HG03280 (cell line): ENCODE data around the gene PPP2CA.
"Not testable (repeated sequence)": the region's sequence is repeated elsewhere in the genome, so short reads cannot be mapped to it uniquely, and the experiment has no call there.

Experiments
- ATAC-seq: cut with Tn5 transposase; IDR thresholded peaks from one replicate; pipeline ENCODE4 v1.9.1; 2021; ENCODE audit warnings: mild to moderate bottlenecking, moderate library complexity; ENCODE audit not compliant: unreplicated experiment

Gene PPP2CA

DNA sequence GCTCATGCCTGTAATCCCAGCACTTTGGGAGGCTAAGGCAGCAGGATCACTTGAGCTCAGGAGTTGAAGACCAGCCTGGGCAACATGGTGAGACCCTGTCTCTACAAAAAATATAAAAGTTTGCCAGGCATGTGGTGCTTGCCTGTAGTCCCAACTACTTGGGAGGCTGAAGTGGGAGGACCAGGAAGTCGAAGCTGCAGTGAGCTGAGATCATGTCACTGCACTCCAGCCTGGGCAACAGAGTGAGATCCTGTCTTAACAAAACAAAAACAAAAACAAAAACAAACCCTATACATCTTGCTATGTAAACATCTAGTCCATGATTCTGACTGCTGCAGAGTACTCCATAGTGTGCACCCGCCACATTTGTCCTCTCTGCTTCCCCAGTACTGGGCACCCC, 19.8 kb upstream of the PPP2CA start:
- no peak for ATAC-seq

DNA sequence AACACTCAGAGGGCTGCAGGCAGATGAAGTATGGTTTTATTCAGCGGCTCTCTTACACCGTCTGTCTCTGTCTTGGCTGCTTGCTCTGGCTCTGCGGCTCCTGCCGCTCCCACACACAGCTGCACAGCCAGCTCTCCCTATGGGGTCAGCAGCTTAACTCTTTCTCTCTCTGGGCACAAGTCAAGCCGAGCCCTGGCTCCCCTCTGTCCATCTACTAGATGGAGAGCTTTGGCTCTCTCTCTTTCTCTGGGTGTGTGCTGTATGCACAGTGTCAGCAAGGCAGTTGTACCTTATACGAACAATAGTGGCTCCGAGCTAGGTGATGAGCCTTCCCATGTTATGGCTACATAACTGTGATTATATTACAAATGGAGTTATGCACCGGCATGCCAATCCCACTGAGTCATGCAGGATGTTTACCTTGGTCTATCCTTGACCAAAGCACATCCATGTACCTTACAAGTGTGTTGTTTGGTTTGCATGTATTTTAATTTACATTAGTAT, 19.3 kb upstream of the PPP2CA start:
- ATAC-seq, result no peak

DNA sequence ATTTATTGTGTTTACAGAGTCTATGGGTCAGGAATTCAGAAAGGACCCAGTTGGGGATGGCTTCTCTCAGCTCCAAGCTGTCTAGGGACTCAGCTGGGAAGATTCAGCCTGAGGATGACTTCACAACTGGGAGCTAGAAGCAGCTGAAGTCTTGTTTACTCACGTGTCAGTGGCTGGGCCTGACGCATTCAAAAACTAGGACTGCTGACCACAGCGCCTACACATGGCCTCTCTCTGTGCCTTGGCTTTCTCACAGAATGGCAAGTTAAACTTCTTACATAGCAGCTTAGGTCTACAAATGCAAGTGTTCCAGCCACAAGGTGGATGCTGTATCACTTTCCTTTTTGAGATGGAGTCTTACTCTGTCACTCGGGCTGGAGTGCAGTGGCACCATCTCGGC, 16.3 kb upstream of the PPP2CA start:
- ATAC-seq, result no peak

DNA sequence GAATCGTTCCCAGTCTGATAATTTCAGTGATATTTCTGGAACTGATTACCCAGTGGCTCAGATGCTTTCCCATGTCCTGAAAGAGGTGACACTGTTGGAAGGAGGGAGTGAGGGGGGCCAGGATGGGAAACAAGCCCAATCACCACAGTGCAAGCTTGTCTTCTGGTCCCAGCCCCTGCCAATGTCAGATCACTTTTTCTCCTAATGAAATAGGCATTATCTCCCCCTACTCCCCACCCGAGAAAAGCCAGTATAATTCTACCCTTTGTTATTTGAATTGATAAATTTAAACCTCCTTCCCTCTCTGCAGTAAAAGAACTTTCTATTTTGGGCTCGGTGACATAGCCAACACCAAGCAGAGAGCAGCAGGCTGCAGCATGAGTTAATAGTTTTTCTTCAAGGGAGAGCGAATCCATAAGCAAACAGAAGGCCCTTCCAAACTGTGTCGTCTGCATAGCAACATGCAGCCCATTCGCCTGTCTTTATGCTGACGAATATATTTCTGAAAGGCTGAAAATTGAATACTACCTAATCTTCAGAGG, 14.6 kb upstream of the PPP2CA start:
- no peak for ATAC-seq

DNA sequence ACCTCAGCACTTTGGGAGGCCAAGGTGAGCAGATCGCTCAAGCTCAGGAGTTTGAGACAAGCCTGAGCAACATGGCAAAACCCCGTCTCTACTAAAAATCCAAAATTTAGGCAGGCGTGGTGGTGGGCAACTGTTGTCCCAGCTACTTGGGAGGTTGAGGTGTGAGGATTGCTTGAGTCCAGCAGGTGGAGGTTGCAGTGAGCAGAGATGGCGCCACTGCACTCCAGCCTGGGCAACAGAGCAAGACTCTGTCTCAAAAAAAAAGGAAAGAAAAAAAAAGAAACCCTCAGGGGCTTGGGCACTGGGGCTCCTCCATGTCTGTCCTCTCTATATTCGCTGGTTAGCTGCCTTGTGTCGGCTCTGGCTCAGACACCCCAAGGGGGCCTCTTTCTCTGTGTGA, 10.9 kb upstream of the PPP2CA start:
- ATAC-seq, result no peak

DNA sequence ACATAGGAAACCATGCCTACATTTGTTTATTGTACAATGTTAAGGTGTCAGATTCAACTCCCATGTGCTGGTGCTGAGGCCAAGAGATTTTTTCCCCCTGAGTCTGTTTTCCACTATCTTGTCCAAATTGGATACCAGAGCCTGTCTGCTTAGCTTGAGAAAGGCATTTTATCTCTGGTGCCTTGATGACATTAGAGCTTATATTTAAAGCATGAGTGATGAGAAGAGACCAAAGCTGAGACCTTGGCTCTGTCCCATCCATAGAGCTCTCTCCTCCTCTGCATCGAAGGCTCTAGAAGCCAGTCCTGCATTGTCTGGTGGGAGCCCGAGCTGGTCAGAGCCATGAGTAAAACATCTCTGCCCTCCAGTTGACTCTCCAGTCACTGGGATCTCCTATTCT, 10.4 kb upstream of the PPP2CA start:
- ATAC-seq, result no peak

DNA sequence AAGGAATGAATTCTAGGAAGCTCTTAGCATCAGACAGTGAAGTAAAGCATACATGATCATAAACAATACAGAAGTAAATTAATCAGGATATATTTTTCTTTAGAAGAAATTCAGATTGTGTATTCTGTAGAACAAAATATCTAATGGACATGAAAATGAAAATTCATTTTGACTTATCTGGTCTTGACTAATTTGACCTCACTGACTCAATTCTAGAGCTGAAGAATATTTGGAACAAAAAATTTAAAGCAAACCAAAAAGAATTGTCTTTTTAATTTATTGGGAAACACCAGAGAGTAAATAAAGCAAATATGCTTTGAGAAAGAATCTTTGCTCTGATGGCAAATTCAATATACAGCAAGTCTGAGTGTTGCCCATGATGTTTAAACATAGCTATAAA, 2.8 kb upstream of the PPP2CA start:
- no peak for ATAC-seq

DNA sequence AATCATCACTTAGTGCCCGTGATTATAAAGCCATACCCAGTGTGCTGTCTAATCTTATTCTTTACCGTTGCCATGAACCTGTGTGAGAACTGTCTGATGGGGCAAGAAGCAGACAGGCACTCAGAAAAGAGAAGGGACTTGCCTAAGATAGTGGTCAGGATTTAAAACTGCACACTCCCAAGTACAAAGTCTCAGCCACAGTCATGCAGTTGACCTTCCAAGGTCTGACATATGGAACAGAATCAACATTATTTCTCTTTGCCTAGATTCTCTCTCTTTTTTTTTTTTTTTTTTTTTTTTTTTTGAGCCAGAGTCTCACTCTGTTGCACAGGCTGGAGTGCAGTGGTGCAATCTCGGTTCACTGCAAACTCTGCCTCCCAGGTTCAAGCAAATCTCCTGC, 1.9 kb upstream of the PPP2CA start:
- no peak for ATAC-seq

DNA sequence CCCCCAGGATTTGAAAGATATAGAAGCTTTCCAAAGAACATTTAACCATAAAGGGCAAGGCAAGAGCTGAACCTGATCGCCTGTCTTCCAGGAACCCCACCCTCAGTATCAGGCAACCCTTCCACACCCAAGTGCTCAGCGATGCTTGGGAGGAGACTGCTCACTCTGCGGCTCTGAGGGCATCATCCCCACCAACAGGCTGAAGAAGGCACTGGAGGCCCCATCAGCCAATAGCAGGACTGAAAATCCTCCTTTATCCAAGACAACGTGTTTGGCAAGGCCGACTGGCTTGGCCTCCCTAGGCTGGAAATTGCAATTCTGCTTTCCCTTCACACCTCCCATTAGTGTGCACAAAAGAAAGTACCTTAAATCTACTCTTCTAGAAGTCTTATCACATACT, 1.4 kb upstream of the PPP2CA start:
- ATAC-seq, result no peak

DNA sequence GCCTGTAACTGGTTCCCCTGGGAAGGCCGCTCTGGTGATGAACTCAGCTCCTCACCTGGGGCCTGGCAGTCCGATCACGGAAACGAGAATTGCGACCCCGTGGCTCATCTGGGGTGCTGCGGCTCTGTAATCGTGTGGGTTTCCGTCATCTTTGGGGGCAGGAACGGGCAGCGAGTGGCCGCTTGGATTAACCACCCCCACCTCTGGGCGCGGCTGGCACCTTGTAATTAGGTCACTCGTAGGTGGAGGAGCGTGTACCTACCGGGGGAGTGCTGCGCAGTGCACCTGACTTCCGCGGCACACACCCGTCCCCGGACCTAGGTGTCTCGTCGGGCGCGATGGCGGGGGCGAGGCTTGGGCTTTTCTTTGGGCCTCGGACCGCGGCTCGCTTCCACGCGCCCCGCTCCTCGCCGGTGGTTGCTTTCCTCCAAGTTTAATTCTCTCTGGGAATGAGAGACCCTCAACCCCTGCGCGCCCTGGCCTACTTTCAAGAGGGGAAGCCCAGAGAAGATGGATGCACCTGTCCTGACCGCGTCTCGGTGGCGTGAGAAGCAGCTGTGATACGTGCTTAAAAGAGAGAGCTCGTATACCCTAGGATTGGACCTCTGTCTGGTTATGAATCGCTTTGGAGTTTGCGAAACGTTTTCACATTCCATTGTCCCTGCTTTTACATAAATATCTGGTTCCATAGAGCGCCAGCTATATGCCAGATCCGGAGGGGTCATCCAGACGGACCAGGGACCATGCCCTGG, 744 bp upstream of the PPP2CA start:
- no peak for ATAC-seq

DNA sequence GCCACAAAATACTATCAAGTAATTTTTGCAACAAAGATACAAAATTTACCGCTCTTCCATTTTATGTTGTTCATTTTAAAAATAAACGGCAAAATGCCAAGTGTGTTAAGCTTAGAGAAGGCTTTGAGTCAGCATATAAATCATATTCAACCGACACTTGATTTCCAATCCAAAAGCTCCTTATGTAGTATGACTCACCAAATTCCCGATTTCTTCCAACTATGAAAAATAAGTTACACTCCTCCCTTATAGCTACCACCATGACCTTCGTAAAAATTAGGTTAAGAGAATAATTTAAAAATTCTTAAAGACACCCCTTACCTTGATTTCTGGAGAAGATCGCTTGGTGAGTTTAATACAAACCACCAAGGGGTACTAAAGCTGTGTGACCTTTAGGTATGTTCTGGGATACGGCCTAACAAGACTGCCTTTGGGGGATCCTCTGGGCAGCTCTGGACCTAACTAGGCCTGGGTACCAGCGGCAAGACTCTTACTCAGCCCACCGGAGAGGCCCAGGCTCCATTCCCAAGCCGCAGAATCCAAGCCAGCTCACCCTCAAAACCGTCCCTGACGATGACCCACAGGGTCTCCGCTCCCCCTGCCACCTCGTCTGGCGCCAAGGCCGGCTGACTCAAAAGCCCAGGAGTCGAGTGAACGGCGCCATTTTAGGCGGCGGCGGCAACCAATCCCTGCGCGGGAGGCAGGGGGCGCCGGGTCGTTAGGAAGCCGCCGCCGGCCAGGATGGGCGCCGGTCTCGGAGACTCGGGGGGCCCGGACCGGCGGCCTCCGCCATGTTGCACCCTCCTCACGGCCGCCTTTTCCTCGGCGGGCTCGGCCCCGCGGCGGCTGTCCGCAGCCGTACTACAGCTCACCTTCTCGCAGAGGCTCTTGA, 739 bp downstream of the PPP2CA start:
- peak; percentile 30 for ATAC-seq

DNA sequence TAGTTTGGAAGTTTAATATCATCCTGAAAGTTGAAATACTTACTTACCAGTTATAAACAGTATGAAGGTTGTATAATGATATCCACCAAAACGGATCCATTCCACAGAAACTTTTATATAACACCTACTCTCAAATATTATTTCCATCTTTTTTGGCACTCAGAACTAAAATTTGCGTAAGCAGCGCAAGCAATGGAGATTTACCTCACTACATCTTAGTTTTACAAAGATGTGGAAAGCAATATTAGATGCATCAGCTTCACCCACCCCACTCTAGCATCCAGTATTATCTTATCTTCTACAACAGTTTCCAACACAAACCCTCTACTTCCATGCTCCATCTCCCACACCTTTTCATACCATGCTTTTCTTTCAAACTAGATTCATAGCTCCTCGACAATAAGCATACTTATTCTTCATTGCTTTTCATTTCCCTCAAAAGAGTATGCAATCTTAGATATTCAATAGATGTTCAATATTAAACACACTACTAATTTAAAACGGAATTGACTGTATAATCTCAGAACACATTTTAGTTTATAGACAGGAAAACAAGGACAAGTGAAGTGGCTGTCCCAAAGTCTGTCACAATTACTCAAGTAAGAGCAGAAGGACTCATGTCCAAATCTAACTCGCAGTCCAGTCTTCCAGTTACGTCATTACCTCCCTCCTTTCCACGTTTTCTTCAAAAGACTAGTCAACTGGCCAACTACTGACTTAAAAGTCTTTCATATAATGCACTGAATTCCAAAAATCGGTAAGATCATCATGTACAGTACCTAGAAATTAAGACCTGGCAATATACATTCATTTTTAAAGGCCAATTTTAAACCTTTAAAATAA, 2.2 kb downstream of the PPP2CA start:
- no peak for ATAC-seq

DNA sequence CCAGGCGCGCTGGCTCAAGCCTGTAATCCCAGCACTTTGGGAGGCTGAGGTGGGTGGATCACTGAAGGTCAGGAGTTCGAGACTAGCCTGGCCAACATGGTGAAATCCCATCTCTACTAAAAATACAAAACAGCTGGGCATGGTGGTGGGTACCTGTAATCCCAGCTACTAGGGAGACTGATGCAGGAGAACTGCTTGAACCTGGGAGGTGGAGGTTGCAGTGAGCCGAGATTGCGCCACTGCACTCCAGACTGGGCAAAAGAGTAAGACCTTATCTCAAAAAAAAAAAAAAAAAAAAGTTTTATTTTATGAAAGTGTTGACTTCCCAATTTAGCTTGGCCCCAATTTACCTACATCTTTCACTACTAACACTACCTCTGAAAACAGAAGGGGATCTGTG, 4.2 kb downstream of the PPP2CA start:
- not testable (repeated sequence) for ATAC-seq

DNA sequence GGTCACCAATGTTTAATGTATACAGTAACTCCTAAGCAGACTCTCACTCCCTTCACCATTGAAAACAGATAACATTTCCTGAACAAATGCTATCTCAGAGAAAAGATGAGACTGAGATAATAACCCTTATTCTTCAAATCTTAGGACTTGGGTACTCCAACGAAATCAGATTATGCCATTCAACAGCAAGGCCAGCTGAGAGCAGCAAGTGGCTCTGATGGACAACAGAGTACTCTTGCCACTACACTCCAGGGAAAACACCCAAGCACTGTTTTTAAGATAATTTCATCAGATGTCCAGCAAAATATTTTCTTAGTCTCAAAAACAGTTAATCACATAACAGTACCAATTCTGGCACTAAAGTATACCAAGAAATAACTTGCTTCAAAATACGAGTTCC, 10.1 kb downstream of the PPP2CA start:
- ATAC-seq, result no peak

DNA sequence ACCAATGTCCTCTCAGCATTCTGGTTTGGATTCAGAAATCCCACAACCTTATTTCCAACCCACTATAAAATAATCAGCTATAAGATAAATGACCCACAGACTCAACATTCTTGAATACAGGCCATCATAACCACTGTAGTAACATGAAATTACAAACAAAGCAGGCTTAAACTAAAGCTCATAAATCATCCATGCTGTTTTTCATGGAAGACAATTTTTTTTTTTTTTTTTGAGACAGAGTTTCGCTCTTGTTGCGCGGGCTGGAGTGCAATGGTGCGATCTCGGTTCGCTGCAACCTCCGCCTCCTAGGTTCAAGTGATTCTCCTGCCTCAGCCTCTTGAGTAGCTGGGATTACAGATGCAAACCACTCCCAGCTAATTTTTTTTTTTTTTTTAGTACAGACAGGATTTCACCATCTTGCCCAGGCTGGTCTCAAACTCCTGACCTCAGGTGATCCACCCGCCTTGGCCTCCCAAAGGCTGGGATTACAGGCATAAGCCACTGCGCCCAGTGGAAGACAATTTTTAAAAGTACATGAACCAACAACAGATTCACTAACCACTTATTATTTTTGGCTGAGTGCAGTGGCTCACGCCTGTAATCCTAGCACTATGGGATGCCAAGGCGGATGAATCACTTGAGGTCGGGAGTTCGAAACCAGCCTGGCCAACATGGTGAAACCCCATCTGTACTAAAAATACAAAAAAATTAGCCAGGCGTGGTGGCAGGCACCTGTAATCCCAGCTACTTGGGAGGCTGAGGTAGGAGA, 14.4 kb downstream of the PPP2CA start:
- ATAC-seq, result not testable (repeated sequence)

DNA sequence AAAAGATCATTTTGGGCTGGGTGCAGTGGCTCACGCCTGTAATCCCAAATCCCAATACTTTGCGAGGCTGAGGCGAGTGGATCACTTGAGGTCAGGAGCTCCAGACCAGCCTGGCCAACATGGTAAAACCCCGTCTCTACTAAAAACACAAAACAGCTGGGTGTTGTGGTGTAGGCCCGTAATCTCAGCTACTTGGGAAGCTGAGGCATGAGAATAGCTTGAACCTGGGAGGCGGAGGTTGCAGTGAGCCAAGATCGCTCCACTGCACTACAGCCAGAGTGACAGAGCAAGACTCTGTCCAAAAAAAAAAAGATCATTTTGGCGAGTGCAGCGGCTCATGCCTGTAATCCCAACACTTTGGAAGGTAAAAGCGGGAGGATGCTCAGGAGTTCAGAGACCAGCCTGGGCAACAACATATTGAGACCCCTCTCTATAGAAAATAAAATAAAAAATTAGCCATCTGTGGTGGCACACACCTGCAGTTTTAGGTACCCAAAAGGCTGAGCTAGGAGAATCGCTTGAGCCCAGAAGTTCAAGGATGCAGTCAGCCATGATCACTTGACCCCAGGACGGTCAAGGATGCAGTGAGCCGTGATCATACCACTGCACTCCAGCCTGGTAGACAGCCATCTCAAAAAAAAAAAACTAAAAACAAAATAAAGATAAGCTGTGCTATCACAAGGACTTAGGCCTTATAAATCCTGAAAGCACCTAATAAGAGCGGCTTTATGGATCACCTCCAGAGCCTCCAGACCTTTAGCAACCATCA, 16.2 kb downstream of the PPP2CA start:
- no peak for ATAC-seq

DNA sequence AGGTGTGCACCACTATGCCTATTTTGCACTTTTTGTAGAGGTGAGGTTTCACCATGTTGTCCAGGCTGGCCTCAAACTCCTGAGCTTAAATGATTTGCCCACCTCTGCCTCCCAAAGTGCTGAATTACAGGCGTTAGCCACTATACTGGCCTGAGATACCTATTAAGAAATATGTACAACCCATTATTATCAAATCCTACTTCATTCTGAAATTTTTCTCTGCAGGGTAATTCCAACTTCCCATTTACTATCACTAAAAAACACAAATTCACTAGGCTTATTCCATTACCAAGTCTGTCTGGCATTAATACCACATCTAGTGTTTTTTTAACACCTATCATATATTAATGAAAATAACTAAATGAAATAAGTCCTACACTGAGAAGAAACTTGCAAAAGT, 18.2 kb downstream of the PPP2CA start:
- no peak for ATAC-seq

DNA sequence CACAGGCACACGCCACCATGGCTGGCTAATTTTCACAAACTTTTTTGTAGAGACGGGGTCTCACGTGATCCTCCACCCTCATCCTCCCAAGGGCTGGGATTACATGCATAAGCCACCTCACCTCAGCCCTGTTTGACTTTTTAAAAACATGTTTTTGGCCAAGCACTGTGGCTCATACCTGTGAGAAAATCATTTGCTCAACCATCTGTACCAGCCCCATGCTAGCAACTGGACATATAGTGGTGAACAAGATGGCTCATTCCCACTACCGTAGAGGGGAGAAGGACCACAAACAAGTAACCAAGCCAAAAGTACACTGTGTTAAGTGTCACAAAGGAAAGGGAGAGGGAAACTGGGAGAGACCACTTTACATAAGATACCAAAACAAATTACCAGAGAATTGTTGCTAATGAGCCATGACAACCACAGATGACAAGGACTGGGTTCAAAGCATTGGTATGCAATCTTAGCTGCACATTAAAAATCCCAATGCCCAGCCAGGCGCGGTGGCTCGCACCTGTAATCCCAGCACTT, 19.2 kb downstream of the PPP2CA start:
- ATAC-seq, result no peak

DNA sequence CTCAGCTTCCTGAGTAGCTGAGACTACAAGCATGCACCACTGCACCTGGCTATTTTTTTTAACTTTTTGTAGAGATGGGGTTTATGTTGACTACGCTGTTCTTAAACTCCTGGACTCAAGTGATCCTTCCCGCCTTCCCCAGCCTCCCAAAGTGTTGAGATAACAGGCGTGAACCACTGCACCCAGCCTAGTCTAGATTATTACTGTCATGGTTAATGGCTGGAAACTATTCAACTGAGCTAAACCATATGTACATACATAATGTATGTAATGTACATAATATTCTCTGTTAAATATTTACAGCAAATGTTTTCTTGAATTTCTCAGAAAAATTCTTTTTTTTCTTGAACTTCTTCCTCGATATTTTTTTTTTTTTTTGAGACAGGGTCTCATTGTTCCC, 21.3 kb downstream of the PPP2CA start:
- ATAC-seq, result no peak
